GM12878 (cell line): ENCODE data around the gene OR5K1. TPM values are rescaled to one million over a fixed set of nuclear protein-coding genes. Genes with fewer than 3 reads are reported as not detected.

ENCODE experiments used
- ATAC-seq: fragments of 200-7000 bp; cut with Tn5 transposase; 3 replicates; pipeline ENCODE4 v1.9.1; 2020; ENCODE audit warnings: mild to moderate bottlenecking, moderate library complexity
- BruUV-seq: library from RNA; stranded (reverse); fragments of 400-500 nt; replicated peaks from 2 replicates; lab custom pipeline; 2021; lab: Mats Ljungman, UMichigan
- CTCF ChIA-PET: fragments of 300-600 bp; sonication (Branson Sonifier 250); formaldehyde crosslinking; extraction: SDS; loops from one replicate; lab custom pipeline; 2021; ENCODE audit warnings: inconsistent platforms; lab: Yijun Ruan, JAX
- POLR2A ChIA-PET: fragments of 350-600 bp; formaldehyde crosslinking; extraction: SDS; loops from one replicate; lab custom pipeline; 2021; ENCODE audit warnings: inconsistent platforms; lab: Charles Lee
- RAD21 ChIA-PET: fragments of 300-600 bp; sonication (Branson Sonifier 250); formaldehyde crosslinking; loops from one replicate; lab custom pipeline; 2023; ENCODE audit warnings: antibody characterized with exemption; ENCODE audit not compliant: unreplicated experiment; lab: Charles Lee
- SMC1A ChIA-PET: fragments of 300-600 bp; sonication (Branson Sonifier 250); formaldehyde crosslinking; loops from one replicate; lab custom pipeline; 2023; ENCODE audit not compliant: unreplicated experiment, uncharacterized antibody; lab: Charles Lee
- DNase-seq: peaks from one replicate; pipeline ENCODE4 v3.0.0-alpha.2; 2011; ENCODE audit warnings: low read depth, low spot score
- FAIRE-seq: peaks from 3 replicates; lab custom pipeline; 2011; peaks lifted over from hg19 to GRCh38; lab: Jason Lieb, UNC
- H2AFZ ChIP-seq: 2 replicates; pipeline ENCODE4 v1.6.0; 2011; ENCODE audit warnings: low read depth, low read length, control low read depth; ENCODE audit not compliant: control insufficient read depth
- H3K27ac ChIP-seq: 2 replicates; pipeline ENCODE4 v1.5.1; 2011; ENCODE audit warnings: control low read depth; ENCODE audit not compliant: control insufficient read depth, insufficient read depth
- H3K27me3 ChIP-seq, 2 experiments: replicated peaks in 1 of 2; 2 replicates each; pipeline versions ENCODE4 v1.6.0 to v1.6.1; 2011; ENCODE audit warnings: low read length in 1 of 2; ENCODE audit not compliant: control insufficient read depth in 2 of 2, insufficient read depth in 2 of 2
- H3K36me3 ChIP-seq, 2 experiments: 2 replicates each; pipeline ENCODE4 v1.5.1; 2011; ENCODE audit warnings: low read length in 1 of 2; ENCODE audit not compliant: control insufficient read depth in 2 of 2, insufficient read depth in 2 of 2
- H3K4me1 ChIP-seq: 2 replicates; pipeline ENCODE4 v1.6.1; 2011; ENCODE audit warnings: mild to moderate bottlenecking, low read length, moderate library complexity, mixed read lengths; ENCODE audit not compliant: control insufficient read depth, insufficient read depth
- H3K4me2 ChIP-seq: 2 replicates; pipeline ENCODE4 v1.6.0; 2011; ENCODE audit warnings: control low read depth; ENCODE audit not compliant: control insufficient read depth, insufficient read depth
- H3K4me3 ChIP-seq: fragments of 200-600 bp; sonication (generic); 2 replicates; pipeline ENCODE4 v1.5.1; 2016
- H3K79me2 ChIP-seq: 2 replicates; pipeline ENCODE4 v1.6.0; 2011; ENCODE audit warnings: low read length; ENCODE audit not compliant: control insufficient read depth, insufficient read depth
- H3K9ac ChIP-seq: 2 replicates; pipeline ENCODE4 v1.8.0; 2011; ENCODE audit warnings: low read length, control low read depth, mixed read lengths; ENCODE audit not compliant: control insufficient read depth, insufficient read depth
- H3K9me3 ChIP-seq: replicated peaks from 3 replicates; pipeline ENCODE4 v1.5.1; 2011; ENCODE audit warnings: mild to moderate bottlenecking, low read length; ENCODE audit not compliant: control insufficient read depth, insufficient read depth
- H4K20me1 ChIP-seq: 2 replicates; pipeline ENCODE4 v1.6.0; 2011; ENCODE audit not compliant: control insufficient read depth, insufficient read depth
- BACH1 ChIP-seq: fragments of 450-650 bp; IDR thresholded peaks from 2 replicates; pipeline ENCODE4 v1.6.1; 2017; ENCODE audit warnings: mild to moderate bottlenecking, borderline replicate concordance
- BRCA1 ChIP-seq: IDR thresholded peaks from 2 replicates; pipeline ENCODE4 v1.6.1; 2011; ENCODE audit warnings: low read depth, low read length, improper control_type of control experiment
- CBFB ChIP-seq: IDR thresholded peaks from 2 replicates; pipeline ENCODE4 v1.6.1; 2016; ENCODE audit warnings: antibody characterized with exemption, low read depth
- FOXK2 ChIP-seq: fragments of 450-650 bp; IDR thresholded peaks from 2 replicates; pipeline ENCODE4 v1.6.1; 2017; ENCODE audit warnings: mild to moderate bottlenecking, moderate library complexity
- HDAC2 ChIP-seq: fragments of 200-600 bp; sonication (generic); IDR thresholded peaks from 2 replicates; pipeline ENCODE4 v1.6.1; 2017
- JUNB ChIP-seq: IDR thresholded peaks from 2 replicates; pipeline ENCODE4 v1.6.1; 2016; ENCODE audit warnings: antibody characterized with exemption, mild to moderate bottlenecking
- MYB ChIP-seq: fragments of 150-350 bp; IDR thresholded peaks from 2 replicates; pipeline ENCODE4 v1.6.1; 2014; ENCODE audit warnings: mild to moderate bottlenecking, low read depth, low read length, borderline replicate concordance
- RELB ChIP-seq: fragments of 450-650 bp; IDR thresholded peaks from 2 replicates; pipeline ENCODE4 v1.6.1; 2017; ENCODE audit warnings: low read depth, mild to moderate bottlenecking, moderate library complexity
- SP1 ChIP-seq: IDR thresholded peaks from one replicate; pipeline ENCODE4 v1.6.1; 2011; ENCODE audit warnings: low read depth, low read length
- SREBF2 ChIP-seq: IDR thresholded peaks from 2 replicates; pipeline ENCODE4 v1.6.1; 2012; ENCODE audit warnings: mild to moderate bottlenecking, low read length
- STAT3 ChIP-seq: IDR thresholded peaks from 2 replicates; pipeline ENCODE4 v1.6.1; 2011; ENCODE audit warnings: low read depth, low read length, improper control_type of control experiment
- TAF1 ChIP-seq: IDR thresholded peaks from 2 replicates; pipeline ENCODE4 v1.6.1; 2011; ENCODE audit warnings: mild to moderate bottlenecking, low read depth, low read length, borderline replicate concordance
- TARDBP ChIP-seq: IDR thresholded peaks from 2 replicates; pipeline ENCODE4 v1.6.1; 2016; ENCODE audit warnings: borderline replicate concordance
- YY1 ChIP-seq: IDR thresholded peaks from 2 replicates; pipeline ENCODE4 v1.6.1; 2011; ENCODE audit warnings: low read depth, mild to moderate bottlenecking, low read length
- ZBED1 ChIP-seq: IDR thresholded peaks from 2 replicates; pipeline ENCODE4 v1.6.1; 2016; ENCODE audit warnings: borderline replicate concordance
- WGBS: methylation state at CpG from one replicate; pipeline ENCODE4 v1.1.6; 2016; ENCODE audit warnings: low lambda C conversion rate; ENCODE audit not compliant: insufficient replicate concordance, insufficient coverage; ENCODE audit errors: missing lambda C conversion rate; 5-methylcytosine and 5-hydroxymethylcytosine counted together
- in situ Hi-C: fragments of 300-500 bp; cut with MboI; formaldehyde crosslinking; loops from 9 replicates; pipeline ENCODE4 v1.14.3; 2018; ENCODE audit warnings: mixed read lengths
- intact Hi-C: fragments of 100-400 bp; cut with micrococcal nuclease; formaldehyde crosslinking; loops from one replicate; pipeline ENCODE4 v1.14.2; 2022; ENCODE audit not compliant: unreplicated experiment
- polyA plus RNA-seq, 11 experiments: library from polyadenylated mRNA; depleted of rRNA in 4 of 11; unstranded in 6 of 11; stranded (reverse) in 5 of 11; fragments of >200 nt; fragmentation: Nextera tagmentation in 4 of 11; fragmentation: Illumina TruSeq in 1 of 11; extraction: Ambion mirVana in 4 of 11; extraction: Trizol in 1 of 11; gene quantifications; 1 replicate in 1 of 11; 2 replicates in 10 of 11; pipeline versions ENCODE4 v1.2.1 to v1.2.3, GENCODE V29; 2011 to 2016; ENCODE audit warnings: inconsistent platforms in 2 of 11, missing spikeins in 2 of 11, low read depth in 1 of 11
- total RNA-seq, 4 experiments: library from RNA; depleted of rRNA in 3 of 4; stranded (reverse); fragments of >200 nt in 3 of 4; fragmentation: Illumina TruSeq in 1 of 4; extraction: Trizol in 1 of 4; gene quantifications; 2 replicates each; pipeline versions ENCODE4 v1.2.1 to v1.2.3, GENCODE V29; 2013 to 2021
- TF ChIP-seq, protein P1 (sequence below): fragments of 150-350 bp; IDR thresholded peaks from 2 replicates; pipeline ENCODE4 v1.6.1; 2016; ENCODE audit warnings: low read depth, low read length

Gene OR5K1
- total and polyA plus RNA-seq, 10 of the 15 experiments (the other 5 are each of a cell fraction or from before 2014, with no cell fraction given), result 0.50 TPM; not detected in 9

DNA sequence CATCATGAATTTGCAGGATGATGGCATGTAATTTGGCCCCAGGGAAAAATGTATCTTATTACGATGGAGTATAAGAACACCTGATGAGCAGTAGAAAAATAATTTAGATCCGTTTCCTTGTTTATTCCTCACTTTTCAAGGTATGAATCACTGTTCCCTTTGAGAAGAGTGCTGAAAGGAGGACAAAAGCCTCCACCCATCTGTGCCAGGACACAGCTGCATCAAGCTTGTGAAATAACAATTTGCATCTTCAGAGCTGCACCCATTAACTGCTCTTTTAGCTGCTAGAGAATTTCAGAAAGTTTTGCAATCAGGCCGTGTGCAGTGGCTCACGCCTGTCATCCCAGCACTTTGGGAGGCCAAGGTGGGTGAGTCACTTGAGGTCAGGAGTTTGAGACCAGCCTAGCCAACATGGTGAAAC lies 50.1 kb downstream of the OR5K1 start:
- DNase-seq (no peak), FAIRE-seq (no peak), ATAC-seq (no peak)
- Histone ChIP-seq H2AFZ (no peak overlapping the region), H3K4me2 (no peak overlapping the region), H3K4me3 (no peak overlapping the region), H3K9me3 (no peaks in the 10 kb centered on the region), H3K4me1 (no peaks in the 10 kb centered on the region), H3K27ac (no peak overlapping the region), H3K9ac (no peak overlapping the region), H3K36me3 (peaks cover 0 to 14% of the 10 kb centered on the region in 2 experiments), H3K27me3 (no peaks in the 10 kb centered on the region), H4K20me1 (no peaks in the 10 kb centered on the region), H3K79me2 (peaks cover 15% of the 10 kb centered on the region)
- no TSS peak for BruUV-seq
- TF ChIP-seq, protein P1, sequence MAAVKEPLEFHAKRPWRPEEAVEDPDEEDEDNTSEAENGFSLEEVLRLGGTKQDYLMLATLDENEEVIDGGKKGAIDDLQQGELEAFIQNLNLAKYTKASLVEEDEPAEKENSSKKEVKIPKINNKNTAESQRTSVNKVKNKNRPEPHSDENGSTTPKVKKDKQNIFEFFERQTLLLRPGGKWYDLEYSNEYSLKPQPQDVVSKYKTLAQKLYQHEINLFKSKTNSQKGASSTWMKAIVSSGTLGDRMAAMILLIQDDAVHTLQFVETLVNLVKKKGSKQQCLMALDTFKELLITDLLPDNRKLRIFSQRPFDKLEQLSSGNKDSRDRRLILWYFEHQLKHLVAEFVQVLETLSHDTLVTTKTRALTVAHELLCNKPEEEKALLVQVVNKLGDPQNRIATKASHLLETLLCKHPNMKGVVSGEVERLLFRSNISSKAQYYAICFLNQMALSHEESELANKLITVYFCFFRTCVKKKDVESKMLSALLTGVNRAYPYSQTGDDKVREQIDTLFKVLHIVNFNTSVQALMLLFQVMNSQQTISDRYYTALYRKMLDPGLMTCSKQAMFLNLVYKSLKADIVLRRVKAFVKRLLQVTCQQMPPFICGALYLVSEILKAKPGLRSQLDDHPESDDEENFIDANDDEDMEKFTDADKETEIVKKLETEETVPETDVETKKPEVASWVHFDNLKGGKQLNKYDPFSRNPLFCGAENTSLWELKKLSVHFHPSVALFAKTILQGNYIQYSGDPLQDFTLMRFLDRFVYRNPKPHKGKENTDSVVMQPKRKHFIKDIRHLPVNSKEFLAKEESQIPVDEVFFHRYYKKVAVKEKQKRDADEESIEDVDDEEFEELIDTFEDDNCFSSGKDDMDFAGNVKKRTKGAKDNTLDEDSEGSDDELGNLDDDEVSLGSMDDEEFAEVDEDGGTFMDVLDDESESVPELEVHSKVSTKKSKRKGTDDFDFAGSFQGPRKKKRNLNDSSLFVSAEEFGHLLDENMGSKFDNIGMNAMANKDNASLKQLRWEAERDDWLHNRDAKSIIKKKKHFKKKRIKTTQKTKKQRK, result no peak
- TF ChIP-seq TAF1 (no peak), JUNB (no peak), CBFB (no peak), YY1 (no peak), BRCA1 (no peak), FOXK2 (no peak), SP1 (no peak), TARDBP (no peak), BACH1 (no peak), MYB (no peak), HDAC2 (no peak), STAT3 (no peak), ZBED1 (no peak), RELB (no peak), SREBF2 (no peak)
- 61% methylated on average over 4 of the region's 4 CpGs for WGBS
- SMC1A ChIA-PET, result interaction anchor here (1.7 kb wide), 1 partner anchor 53 kb away, joined by 4 read pairs; no protein-coding TSS in a partner anchor
- in situ Hi-C loops, result loop anchor here (10.0 kb wide), 1 partner anchor 478 kb away; the partner anchor contains the start of gene GABRR3
- intact Hi-C loops, result no loop called here
- RAD21 ChIA-PET, result no interaction called here
- POLR2A ChIA-PET, result interaction anchor here (0.5 kb wide), 1 partner anchor 61 kb away, joined by 3 read pairs; no protein-coding TSS in a partner anchor
- CTCF ChIA-PET, result interaction anchor here (1.1 kb wide), 1 partner anchor 9 kb away, joined by 3 read pairs; no protein-coding TSS in a partner anchor
